GM21367 (cell line): Measurements from ENCODE around the gene TMEM69.
"Not testable (repeated sequence)": the region's sequence is repeated elsewhere in the genome, so short reads cannot be mapped to it uniquely, and the experiment has no call there.

Experiments used
- ATAC-seq: cut with Tn5 transposase; IDR thresholded peaks from one replicate; pipeline ENCODE4 v1.9.1; 2021; ENCODE audit not compliant: unreplicated experiment

Gene TMEM69

GRCh38 chr1:45687754-45688740 is at the start of gene TMEM69:
TSS of gene TMEM69 (plus strand) at chr1:45688181. CDS start at chr1:45691069, 2,888 bp downstream.
- ATAC-seq, result no peak

- ATAC-seq, result no peak
Observed at GRCh38 chr1:45640293-45640692, 47.7 kb upstream of the TMEM69 start.

- no peak for ATAC-seq
Observed at GRCh38 chr1:45643321-45643720, 44.7 kb upstream of the TMEM69 start.

- ATAC-seq, result no peak
Observed at GRCh38 chr1:45643978-45644377, 44.0 kb upstream of the TMEM69 start.

GRCh38 chr1:45644661-45645060 is 43.3 kb upstream of the TMEM69 start:
- no peak for ATAC-seq

GRCh38 chr1:45647248-45648021 is 40.5 kb upstream of the TMEM69 start:
- ATAC-seq, result no peak

- no peak for ATAC-seq
Observed at GRCh38 chr1:45654540-45655280, 33.3 kb upstream of the TMEM69 start.

GRCh38 chr1:45656573-45657226 is 31.3 kb upstream of the TMEM69 start:
- no peak for ATAC-seq

- ATAC-seq, result no peak
Observed at GRCh38 chr1:45658171-45658570, 29.8 kb upstream of the TMEM69 start.

- no peak for ATAC-seq
Observed at GRCh38 chr1:45659222-45659621, 28.8 kb upstream of the TMEM69 start.

GRCh38 chr1:45660336-45660735 is 27.6 kb upstream of the TMEM69 start:
- no peak for ATAC-seq

GRCh38 chr1:45666836-45667235 is 21.1 kb upstream of the TMEM69 start:
- ATAC-seq, result no peak

- ATAC-seq, result no peak
Observed at GRCh38 chr1:45667321-45668111, 20.5 kb upstream of the TMEM69 start.

- ATAC-seq, result no peak
Observed at GRCh38 chr1:45668526-45668925, 19.5 kb upstream of the TMEM69 start.

- ATAC-seq, result no peak
Observed at GRCh38 chr1:45669379-45669778, 18.6 kb upstream of the TMEM69 start.

GRCh38 chr1:45669859-45670655 is 17.9 kb upstream of the TMEM69 start:
- ATAC-seq, result no peak

GRCh38 chr1:45673956-45674355 is 14.0 kb upstream of the TMEM69 start:
- no peak for ATAC-seq

GRCh38 chr1:45674478-45674877 is 13.5 kb upstream of the TMEM69 start:
- no peak for ATAC-seq

GRCh38 chr1:45676553-45676952 is 11.4 kb upstream of the TMEM69 start:
- ATAC-seq, result not testable (repeated sequence)
